ENCODE results near the gene CMIP.

CMIP gene

GRCh38 chr16:81590714-81591544, 146.3 kb downstream of the CMIP start:
- TF ChIP-seq, protein P1, sequence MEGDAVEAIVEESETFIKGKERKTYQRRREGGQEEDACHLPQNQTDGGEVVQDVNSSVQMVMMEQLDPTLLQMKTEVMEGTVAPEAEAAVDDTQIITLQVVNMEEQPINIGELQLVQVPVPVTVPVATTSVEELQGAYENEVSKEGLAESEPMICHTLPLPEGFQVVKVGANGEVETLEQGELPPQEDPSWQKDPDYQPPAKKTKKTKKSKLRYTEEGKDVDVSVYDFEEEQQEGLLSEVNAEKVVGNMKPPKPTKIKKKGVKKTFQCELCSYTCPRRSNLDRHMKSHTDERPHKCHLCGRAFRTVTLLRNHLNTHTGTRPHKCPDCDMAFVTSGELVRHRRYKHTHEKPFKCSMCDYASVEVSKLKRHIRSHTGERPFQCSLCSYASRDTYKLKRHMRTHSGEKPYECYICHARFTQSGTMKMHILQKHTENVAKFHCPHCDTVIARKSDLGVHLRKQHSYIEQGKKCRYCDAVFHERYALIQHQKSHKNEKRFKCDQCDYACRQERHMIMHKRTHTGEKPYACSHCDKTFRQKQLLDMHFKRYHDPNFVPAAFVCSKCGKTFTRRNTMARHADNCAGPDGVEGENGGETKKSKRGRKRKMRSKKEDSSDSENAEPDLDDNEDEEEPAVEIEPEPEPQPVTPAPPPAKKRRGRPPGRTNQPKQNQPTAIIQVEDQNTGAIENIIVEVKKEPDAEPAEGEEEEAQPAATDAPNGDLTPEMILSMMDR (IDR thresholded peaks at IDR 0.05; ENCODE audit: low read depth, low read length), result no peak
- H3K4me3 ChIP-seq (ENCODE audit: low read depth, low read length), result no peak overlapping the region

- TF ChIP-seq, protein P1 (IDR thresholded peaks at IDR 0.05; ENCODE audit: low read depth, low read length), result no peak
- no peak overlapping the region for H3K4me3 ChIP-seq (ENCODE audit: low read depth, low read length)
These were observed 146.9 kb downstream of the CMIP start for GRCh38 chr16:81591545-81591870.

DNA sequence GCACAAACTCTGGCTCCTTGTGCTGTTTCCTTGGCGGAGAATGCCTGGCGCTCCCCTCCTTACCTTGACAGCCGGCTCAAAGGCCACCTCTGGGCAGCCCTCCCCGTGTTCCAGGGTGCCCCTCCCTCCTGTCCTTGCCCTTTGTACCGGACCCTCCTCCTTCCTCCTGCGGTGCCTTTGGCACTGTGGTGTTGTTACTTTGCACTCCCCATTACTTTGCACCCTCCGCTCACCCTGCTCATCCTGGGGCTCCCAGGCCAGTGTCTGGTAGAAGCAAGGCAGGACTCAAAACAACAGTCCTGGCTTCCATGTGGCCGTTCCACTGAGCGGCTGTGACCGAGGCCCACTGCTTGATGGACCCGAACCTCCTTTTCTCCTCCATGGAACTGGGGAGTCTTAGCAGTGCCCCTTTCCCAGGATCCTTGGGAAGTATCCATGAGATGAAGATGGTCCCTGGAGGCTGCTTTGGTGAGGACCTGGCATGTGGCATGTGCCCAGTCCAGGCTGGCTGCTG, 147.8 kb downstream of the CMIP start:
- TF ChIP-seq, protein P1 (IDR thresholded peaks at IDR 0.05; ENCODE audit: low read depth, low read length), result no peak
- H3K4me3 ChIP-seq (ENCODE audit: low read depth, low read length), result no peak overlapping the region

DNA sequence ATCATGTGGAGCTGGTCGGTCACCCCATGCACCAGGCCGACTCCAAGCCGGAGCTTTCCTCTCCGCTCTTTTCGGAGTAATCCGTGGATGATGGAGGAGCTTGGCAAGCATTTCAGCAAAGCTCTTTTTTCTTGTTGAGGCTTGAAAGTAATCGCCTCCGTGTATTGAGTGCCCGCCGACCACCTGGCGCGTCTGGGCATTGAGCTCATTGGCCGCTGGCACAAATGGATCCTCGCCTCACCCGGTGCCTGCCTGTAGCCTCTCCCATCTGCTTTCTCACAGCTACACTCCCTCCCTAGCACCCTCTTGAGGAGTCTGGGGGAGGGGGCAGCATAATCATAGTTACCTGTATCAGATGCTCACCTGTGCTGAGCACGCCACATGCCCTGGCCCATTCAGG, 148.9 kb downstream of the CMIP start:
- no peak overlapping the region for H3K4me3 ChIP-seq (ENCODE audit: low read depth, low read length)
- TF ChIP-seq, protein P1 (IDR thresholded peaks at IDR 0.05; ENCODE audit: low read depth, low read length), result no peak

GRCh38 chr16:81595629-81596292, 151.2 kb downstream of the CMIP start:
- H3K4me3 ChIP-seq (ENCODE audit: low read depth, low read length), result no peak overlapping the region
- TF ChIP-seq, protein P1 (IDR thresholded peaks at IDR 0.05; ENCODE audit: low read depth, low read length), result no peak

GRCh38 chr16:81597079-81597658, 152.6 kb downstream of the CMIP start:
- TF ChIP-seq, protein P1 (IDR thresholded peaks at IDR 0.05; ENCODE audit: low read depth, low read length), result no peak
- H3K4me3 ChIP-seq (ENCODE audit: low read depth, low read length), result no peak overlapping the region

DNA sequence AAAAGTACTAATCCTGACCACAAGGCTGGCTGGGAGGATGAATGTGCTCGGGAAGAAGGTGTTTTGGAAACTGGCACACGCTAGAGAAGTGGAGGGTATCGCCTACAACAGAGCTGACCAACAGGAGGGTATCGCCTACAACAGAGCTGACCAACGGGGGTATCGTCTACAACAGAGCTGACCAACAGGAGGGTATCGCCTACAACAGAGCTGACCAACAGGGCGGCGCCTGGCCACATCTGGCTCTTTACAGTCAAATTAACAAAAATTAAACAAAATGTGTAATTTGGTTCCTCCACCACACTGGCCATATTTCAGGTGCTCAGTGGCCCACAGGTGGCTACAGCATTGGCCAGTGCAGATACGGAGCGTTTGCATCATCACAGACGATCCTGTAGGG, 153.5 kb downstream of the CMIP start:
- H3K4me3 ChIP-seq (ENCODE audit: low read depth, low read length), result no peak overlapping the region
- TF ChIP-seq, protein P1 (IDR thresholded peaks at IDR 0.05; ENCODE audit: low read depth, low read length), result no peak
